Raji (cell line): Measurements from ENCODE around the gene EIF4B.

Source experiments
- POLR2A ChIP-seq: IDR thresholded peaks from 2 replicates; pipeline ENCODE4 v1.6.1; 2011; ENCODE audit warnings: low read depth, low read length, control low read depth; ENCODE audit not compliant: insufficient read depth

Gene EIF4B

GRCh38 chr12:53050426-53051057 lies 44.3 kb downstream of the EIF4B start:
- no peak for TF ChIP-seq POLR2A

GRCh38 chr12:53051058-53051880 lies 45.0 kb downstream of the EIF4B start:
- no peak for TF ChIP-seq POLR2A

GRCh38 chr12:53051881-53052412 lies 45.7 kb downstream of the EIF4B start:
- TF ChIP-seq POLR2A, result no peak

- no peak for TF ChIP-seq POLR2A
Measured at GRCh38 chr12:53052419-53053217, 46.4 kb downstream of the EIF4B start.

GRCh38 chr12:53053218-53054111 lies 47.2 kb downstream of the EIF4B start:
- TF ChIP-seq POLR2A, result no peak

GRCh38 chr12:53054112-53054878 lies 48.0 kb downstream of the EIF4B start:
- peak; percentile 68 for TF ChIP-seq POLR2A

GRCh38 chr12:53055471-53056266 lies 49.4 kb downstream of the EIF4B start:
- no peak for TF ChIP-seq POLR2A

GRCh38 chr12:53056296-53056695 lies 50.0 kb downstream of the EIF4B start:
- no peak for TF ChIP-seq POLR2A

- TF ChIP-seq POLR2A, result no peak
Measured at GRCh38 chr12:53056901-53057300, 50.6 kb downstream of the EIF4B start.

GRCh38 chr12:53057816-53058500 lies 51.7 kb downstream of the EIF4B start:
- no peak for TF ChIP-seq POLR2A

- no peak for TF ChIP-seq POLR2A
Measured at GRCh38 chr12:53058674-53059433, 52.6 kb downstream of the EIF4B start.
